Measurements from ENCODE around the gene MAPK10. TPM values are rescaled to one million over a fixed set of nuclear protein-coding genes. Genes with fewer than 3 reads are reported as not detected.

Gene MAPK10
- total RNA-seq, 1 experiment from 2014 or later, result 423 TPM

- no peaks in the 10 kb centered on the region for H3K4me1 ChIP-seq (ENCODE audit: low read length)
- no peak overlapping the region for H2AFZ ChIP-seq (ENCODE audit: low read length)
- H4K20me1 ChIP-seq (ENCODE audit: insufficient read depth, low read depth, low read length), result no peaks in the 10 kb centered on the region
- no peaks in the 10 kb centered on the region for H3K36me3 ChIP-seq (ENCODE audit: insufficient read depth, low read length)
- H3K27me3 ChIP-seq (ENCODE audit: low read length), result no peaks in the 10 kb centered on the region
- DNase-seq, result no peak
- no peak overlapping the region for H3K4me3 ChIP-seq (ENCODE audit: low read length)
- H3K79me2 ChIP-seq (ENCODE audit: low read length), result 0 out of 2 replicates have a peak, but pooled peaks cover 2% of the 10 kb centered on the region
- H3K9me2 ChIP-seq (replicated peaks; ENCODE audit: insufficient read depth, low read length), result no peaks in the 10 kb centered on the region
- no peak overlapping the region for H3K4me2 ChIP-seq (ENCODE audit: low read depth, low read length, poor library complexity, severe bottlenecking)
- H3K9me3 ChIP-seq (ENCODE audit: low read length), result no peaks in the 10 kb centered on the region
- no peak overlapping the region for H3K9ac ChIP-seq (ENCODE audit: low read length)
- no peak overlapping the region for H3K27ac ChIP-seq (ENCODE audit: low read length)
Observed at GRCh38 chr4:85956293-85956945, 403.4 kb downstream of the MAPK10 start.

DNA sequence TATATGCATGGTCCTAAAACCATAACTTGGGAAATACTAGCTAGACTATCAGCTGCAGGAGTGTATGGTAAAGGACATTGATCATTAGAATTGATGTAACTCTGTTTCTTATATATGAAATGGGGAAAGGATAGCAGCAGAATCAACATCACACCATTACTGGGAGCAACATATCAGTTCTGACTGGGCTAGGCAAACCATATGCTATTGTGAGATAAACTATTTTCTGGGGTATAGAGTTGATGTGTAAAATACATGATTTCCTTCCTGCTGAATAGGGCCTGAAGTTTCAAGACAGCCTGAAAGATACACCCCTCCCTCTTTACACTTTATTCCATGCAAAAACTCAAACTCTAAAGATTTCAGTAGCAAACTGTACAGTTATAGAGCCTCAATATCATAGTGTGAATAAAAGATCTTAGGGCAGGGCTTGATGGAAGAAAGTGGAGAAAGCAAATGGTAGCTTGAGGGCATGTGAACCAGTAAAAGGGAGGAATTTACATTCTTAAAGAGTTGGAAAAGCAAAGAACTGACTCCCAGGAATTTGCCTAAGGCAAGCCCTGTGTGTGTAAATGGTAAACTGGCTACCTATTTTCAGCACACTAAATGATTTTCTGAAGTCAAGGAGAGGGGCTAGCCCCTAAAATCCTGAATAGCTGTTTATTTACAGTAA is 404.1 kb downstream of the MAPK10 start:
- no peak for DNase-seq
- no peak overlapping the region for H2AFZ ChIP-seq (ENCODE audit: low read length)
- H3K4me1 ChIP-seq (ENCODE audit: low read length), result no peaks in the 10 kb centered on the region
- H3K4me2 ChIP-seq (ENCODE audit: low read depth, low read length, poor library complexity, severe bottlenecking), result no peak overlapping the region
- H3K9me2 ChIP-seq (replicated peaks; ENCODE audit: insufficient read depth, low read length), result no peaks in the 10 kb centered on the region
- H3K9me3 ChIP-seq (ENCODE audit: low read length), result no peaks in the 10 kb centered on the region
- no peaks in the 10 kb centered on the region for H4K20me1 ChIP-seq (ENCODE audit: insufficient read depth, low read depth, low read length)
- no peak overlapping the region for H3K4me3 ChIP-seq (ENCODE audit: low read length)
- H3K9ac ChIP-seq (ENCODE audit: low read length), result no peak overlapping the region
- no peak overlapping the region for H3K27ac ChIP-seq (ENCODE audit: low read length)
- H3K27me3 ChIP-seq (ENCODE audit: low read length), result no peaks in the 10 kb centered on the region
- no peaks in the 10 kb centered on the region for H3K36me3 ChIP-seq (ENCODE audit: insufficient read depth, low read length)
- 0 out of 2 replicates have a peak, but pooled peaks cover 2% of the 10 kb centered on the region for H3K79me2 ChIP-seq (ENCODE audit: low read length)

- Histone ChIP-seq H3K9me2 (replicated peaks; ENCODE audit: insufficient read depth, low read length) (no peaks in the 10 kb centered on the region), H3K36me3 (ENCODE audit: insufficient read depth, low read length) (no peaks in the 10 kb centered on the region), H3K9ac (ENCODE audit: low read length) (no peak overlapping the region), H3K4me2 (ENCODE audit: low read depth, low read length, poor library complexity, severe bottlenecking) (no peak overlapping the region), H4K20me1 (ENCODE audit: insufficient read depth, low read depth, low read length) (no peaks in the 10 kb centered on the region), H2AFZ (ENCODE audit: low read length) (no peak overlapping the region), H3K9me3 (ENCODE audit: low read length) (no peaks in the 10 kb centered on the region), H3K4me1 (ENCODE audit: low read length) (no peaks in the 10 kb centered on the region), H3K27me3 (ENCODE audit: low read length) (no peaks in the 10 kb centered on the region), H3K4me3 (ENCODE audit: low read length) (no peak overlapping the region), H3K79me2 (ENCODE audit: low read length) (no peaks in the 10 kb centered on the region), H3K27ac (ENCODE audit: low read length) (no peak overlapping the region)
- no peak for DNase-seq
Observed at GRCh38 chr4:85953651-85954018, 406.2 kb downstream of the MAPK10 start.

- Histone ChIP-seq H3K27me3 (ENCODE audit: low read length) (no peaks in the 10 kb centered on the region), H4K20me1 (ENCODE audit: insufficient read depth, low read depth, low read length) (no peaks in the 10 kb centered on the region), H3K79me2 (ENCODE audit: low read length) (no peaks in the 10 kb centered on the region), H3K9ac (ENCODE audit: low read length) (no peak overlapping the region), H3K4me1 (ENCODE audit: low read length) (no peaks in the 10 kb centered on the region), H3K4me2 (ENCODE audit: low read depth, low read length, poor library complexity, severe bottlenecking) (no peak overlapping the region), H3K4me3 (ENCODE audit: low read length) (no peak overlapping the region), H3K9me2 (replicated peaks; ENCODE audit: insufficient read depth, low read length) (no peaks in the 10 kb centered on the region), H3K36me3 (ENCODE audit: insufficient read depth, low read length) (no peaks in the 10 kb centered on the region), H3K27ac (ENCODE audit: low read length) (no peak overlapping the region), H2AFZ (ENCODE audit: low read length) (no peak overlapping the region), H3K9me3 (ENCODE audit: low read length) (no peaks in the 10 kb centered on the region)
- no peak for DNase-seq
Observed at GRCh38 chr4:85952972-85953650, 406.7 kb downstream of the MAPK10 start.

DNA sequence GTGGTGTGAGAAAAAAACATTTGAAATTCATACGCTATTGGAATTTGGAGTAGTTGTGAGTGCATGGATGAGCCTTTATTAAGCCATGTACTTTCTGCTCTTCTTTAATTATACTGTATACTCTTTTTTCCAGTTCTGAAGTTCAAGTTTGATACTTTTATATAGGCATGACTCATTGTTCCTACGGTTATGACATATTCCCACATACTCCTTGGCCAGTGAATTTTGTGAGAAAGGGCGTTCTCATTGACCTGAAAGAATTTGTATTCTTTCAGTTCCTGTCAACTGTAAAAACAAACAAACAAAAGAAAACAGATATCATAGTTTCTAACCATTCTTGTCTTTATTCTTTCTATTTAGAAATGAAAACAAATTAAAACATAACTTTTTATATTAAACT is 407.3 kb downstream of the MAPK10 start:
- H3K27ac ChIP-seq (ENCODE audit: low read length), result no peak overlapping the region

DNA sequence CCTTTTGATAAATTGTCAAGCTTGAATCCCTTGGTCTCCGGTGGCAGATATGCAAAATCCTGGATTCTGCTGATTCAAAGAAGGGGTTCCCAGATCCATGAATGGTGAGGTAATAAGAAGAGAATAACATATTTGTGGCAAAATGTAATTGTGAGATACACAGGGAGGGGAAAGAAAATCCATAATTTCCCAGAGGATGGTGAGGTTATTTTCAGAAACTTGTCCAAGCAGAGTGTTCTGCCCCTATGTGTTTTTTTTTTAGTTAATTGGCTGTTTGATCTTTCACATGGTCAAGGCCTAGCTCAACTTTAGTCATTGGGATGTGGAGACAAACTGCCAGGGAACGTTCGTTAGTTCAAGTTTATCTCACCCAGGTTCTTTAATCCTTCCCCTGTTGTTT is 408.8 kb downstream of the MAPK10 start:
- Histone ChIP-seq H3K4me1 (ENCODE audit: low read length) (no peaks in the 10 kb centered on the region), H3K9me2 (replicated peaks; ENCODE audit: insufficient read depth, low read length) (no peaks in the 10 kb centered on the region), H4K20me1 (ENCODE audit: insufficient read depth, low read depth, low read length) (no peaks in the 10 kb centered on the region), H3K4me3 (ENCODE audit: low read length) (no peak overlapping the region), H3K36me3 (ENCODE audit: insufficient read depth, low read length) (no peaks in the 10 kb centered on the region), H3K27ac (ENCODE audit: low read length) (no peak overlapping the region), H3K9ac (ENCODE audit: low read length) (no peak overlapping the region), H3K79me2 (ENCODE audit: low read length) (peaks cover 5% of the 10 kb centered on the region; the same call in 1 of the 2 replicates), H3K27me3 (ENCODE audit: low read length) (no peaks in the 10 kb centered on the region), H3K4me2 (ENCODE audit: low read depth, low read length, poor library complexity, severe bottlenecking) (no peak overlapping the region), H2AFZ (ENCODE audit: low read length) (no peak overlapping the region), H3K9me3 (ENCODE audit: low read length) (no peaks in the 10 kb centered on the region)
- no peak for DNase-seq

More for the DNA sequence above, 407.3 kb downstream of the MAPK10 start:
- Histone ChIP-seq H3K9ac (ENCODE audit: low read length) (no peak overlapping the region), H3K79me2 (ENCODE audit: low read length) (no peaks in the 10 kb centered on the region), H3K36me3 (ENCODE audit: insufficient read depth, low read length) (no peaks in the 10 kb centered on the region), H3K4me1 (ENCODE audit: low read length) (no peaks in the 10 kb centered on the region), H2AFZ (ENCODE audit: low read length) (no peak overlapping the region), H4K20me1 (ENCODE audit: insufficient read depth, low read depth, low read length) (no peaks in the 10 kb centered on the region), H3K9me3 (ENCODE audit: low read length) (no peaks in the 10 kb centered on the region), H3K27me3 (ENCODE audit: low read length) (no peaks in the 10 kb centered on the region), H3K9me2 (replicated peaks; ENCODE audit: insufficient read depth, low read length) (no peaks in the 10 kb centered on the region), H3K4me3 (ENCODE audit: low read length) (no peak overlapping the region), H3K4me2 (ENCODE audit: low read depth, low read length, poor library complexity, severe bottlenecking) (no peak overlapping the region)
- DNase-seq, result no peak

GRCh38 chr4:85946821-85947220 is 413.0 kb downstream of the MAPK10 start:
- Histone ChIP-seq H2AFZ (ENCODE audit: low read length) (no peak overlapping the region), H3K4me2 (ENCODE audit: low read depth, low read length, poor library complexity, severe bottlenecking) (no peak overlapping the region), H3K4me3 (ENCODE audit: low read length) (no peak overlapping the region), H3K36me3 (ENCODE audit: insufficient read depth, low read length) (no peaks in the 10 kb centered on the region), H3K4me1 (ENCODE audit: low read length) (no peaks in the 10 kb centered on the region), H3K27me3 (ENCODE audit: low read length) (no peaks in the 10 kb centered on the region), H3K79me2 (ENCODE audit: low read length) (peaks cover 5% of the 10 kb centered on the region; the same call in 1 of the 2 replicates), H4K20me1 (ENCODE audit: insufficient read depth, low read depth, low read length) (no peaks in the 10 kb centered on the region), H3K9me3 (ENCODE audit: low read length) (no peaks in the 10 kb centered on the region), H3K9ac (ENCODE audit: low read length) (no peak overlapping the region), H3K27ac (ENCODE audit: low read length) (no peak overlapping the region), H3K9me2 (replicated peaks; ENCODE audit: insufficient read depth, low read length) (no peaks in the 10 kb centered on the region)
- DNase-seq, result no peak

DNA sequence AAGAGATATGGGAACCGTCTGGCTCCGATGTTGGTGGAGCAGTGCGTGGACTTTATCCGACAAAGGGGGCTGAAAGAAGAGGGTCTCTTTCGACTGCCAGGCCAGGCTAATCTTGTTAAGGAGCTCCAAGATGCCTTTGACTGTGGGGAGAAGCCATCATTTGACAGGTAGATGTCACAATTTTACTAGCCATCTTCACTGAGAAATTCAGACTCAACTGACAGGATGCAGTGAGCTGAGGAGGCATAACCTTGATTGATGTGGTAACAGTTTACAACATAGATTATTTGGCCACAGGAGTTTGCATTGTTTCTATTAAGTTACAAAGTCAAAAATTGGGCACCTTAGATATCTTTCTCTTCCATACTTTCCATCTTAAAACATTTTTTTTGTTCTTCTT is 417.7 kb downstream of the MAPK10 start:
- Histone ChIP-seq H3K9me3 (ENCODE audit: low read length) (no peaks in the 10 kb centered on the region), H3K9me2 (replicated peaks; ENCODE audit: insufficient read depth, low read length) (no peaks in the 10 kb centered on the region), H4K20me1 (ENCODE audit: insufficient read depth, low read depth, low read length) (no peaks in the 10 kb centered on the region), H3K9ac (ENCODE audit: low read length) (no peak overlapping the region), H3K4me1 (ENCODE audit: low read length) (peaks cover 16% of the 10 kb centered on the region; the same call in 1 of the 2 replicates), H3K27ac (ENCODE audit: low read length) (no peak overlapping the region), H3K4me3 (ENCODE audit: low read length) (no peak overlapping the region), H3K27me3 (ENCODE audit: low read length) (no peaks in the 10 kb centered on the region), H2AFZ (ENCODE audit: low read length) (no peak overlapping the region), H3K4me2 (ENCODE audit: low read depth, low read length, poor library complexity, severe bottlenecking) (no peak overlapping the region), H3K36me3 (ENCODE audit: insufficient read depth, low read length) (no peaks in the 10 kb centered on the region), H3K79me2 (ENCODE audit: low read length) (peaks cover 5% of the 10 kb centered on the region; the same call in 1 of the 2 replicates)
- no peak for DNase-seq
